GM18502 (cell line): ENCODE results near the gene S100PBP.

Source experiments
- ATAC-seq: cut with Tn5 transposase; IDR thresholded peaks from one replicate; pipeline ENCODE4 v1.9.1; 2021; ENCODE audit warnings: mild to moderate bottlenecking; ENCODE audit not compliant: unreplicated experiment, poor library complexity

S100PBP gene

DNA sequence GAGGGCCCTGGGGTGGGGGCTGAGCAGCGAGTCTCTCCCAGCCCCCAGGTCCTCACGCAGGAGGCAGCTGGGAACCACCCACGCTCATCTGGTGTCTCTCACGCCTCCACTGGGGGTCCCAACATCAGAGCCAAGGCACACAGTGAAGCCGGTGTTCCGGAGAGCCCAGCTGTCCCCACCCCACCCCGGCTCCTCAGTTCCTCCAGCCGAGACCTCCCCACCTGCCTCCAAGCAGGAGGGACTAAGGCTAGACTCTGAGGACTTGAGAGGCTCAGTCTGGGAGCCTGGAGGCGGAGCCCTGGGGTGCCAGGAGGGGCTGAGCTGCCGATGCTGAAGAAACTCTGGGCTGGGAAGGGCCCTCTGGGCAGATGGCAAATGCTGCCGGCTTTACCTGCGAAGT is 67.3 kb downstream of the S100PBP start:
- ATAC-seq, result no peak

DNA sequence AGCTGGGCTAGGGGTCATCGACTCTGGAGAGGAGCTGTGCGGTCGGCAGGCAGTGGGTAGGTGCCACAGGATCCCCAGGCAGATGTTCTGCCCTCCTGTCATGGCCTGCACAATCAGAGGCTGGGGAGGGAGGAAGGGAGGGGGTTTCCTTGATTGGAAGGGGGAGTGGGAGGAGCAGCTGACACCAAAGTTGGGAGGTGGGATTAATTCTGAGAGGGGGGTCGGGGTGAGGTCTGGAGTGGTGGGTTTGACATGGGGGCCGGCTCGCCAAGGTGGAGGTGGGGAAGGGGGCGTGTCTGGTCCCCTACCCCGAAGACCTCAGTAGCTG is 68.2 kb downstream of the S100PBP start:
- no peak for ATAC-seq

DNA sequence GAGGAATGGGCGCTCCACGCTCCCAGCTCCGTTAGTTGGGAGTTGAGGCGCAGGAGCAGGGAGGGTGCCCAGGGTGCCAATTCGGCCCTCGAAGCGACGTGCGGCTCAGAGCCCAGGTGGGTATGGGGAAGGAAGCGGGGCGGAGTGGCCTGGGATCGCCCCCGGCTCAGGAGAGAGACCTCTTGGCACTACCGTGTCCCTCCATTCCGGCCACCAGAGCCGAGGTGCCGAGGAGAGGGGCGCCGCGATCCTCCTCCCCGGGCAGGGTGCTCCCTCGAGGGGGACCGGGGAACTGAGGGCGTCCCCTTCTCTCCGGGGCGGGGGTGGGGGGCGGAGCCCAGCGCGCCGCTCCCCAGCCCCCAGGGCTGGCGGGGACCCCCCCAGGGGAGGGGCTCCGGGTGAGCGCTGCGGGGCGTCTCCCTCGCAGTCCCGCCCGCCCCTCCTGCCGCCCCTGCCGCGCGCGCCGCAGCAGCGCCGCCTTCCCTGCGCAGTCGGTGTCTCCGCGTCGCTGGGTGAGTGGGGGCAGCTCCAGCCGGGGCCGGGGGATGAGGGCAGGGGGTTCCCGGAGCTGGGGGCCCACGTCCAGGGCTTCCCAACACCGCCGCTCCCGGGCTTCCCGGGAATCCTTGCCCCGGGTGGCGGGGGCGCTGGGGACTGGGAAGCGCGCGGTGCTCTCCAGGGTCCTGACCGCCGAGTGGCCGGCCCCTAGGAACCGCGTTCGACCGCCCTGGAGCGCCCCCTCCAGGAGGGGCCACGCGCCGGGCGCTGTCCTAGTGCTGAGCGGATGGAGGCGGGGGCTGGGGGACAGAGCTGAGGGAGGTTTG is 68.8 kb downstream of the S100PBP start, which contains the start of gene HPCA:
TSS of gene HPCA (plus strand) at position 488 of the 824 bp plus-strand sequence. CDS start 2,408 bp downstream, outside the sequence.
- no peak for ATAC-seq

DNA sequence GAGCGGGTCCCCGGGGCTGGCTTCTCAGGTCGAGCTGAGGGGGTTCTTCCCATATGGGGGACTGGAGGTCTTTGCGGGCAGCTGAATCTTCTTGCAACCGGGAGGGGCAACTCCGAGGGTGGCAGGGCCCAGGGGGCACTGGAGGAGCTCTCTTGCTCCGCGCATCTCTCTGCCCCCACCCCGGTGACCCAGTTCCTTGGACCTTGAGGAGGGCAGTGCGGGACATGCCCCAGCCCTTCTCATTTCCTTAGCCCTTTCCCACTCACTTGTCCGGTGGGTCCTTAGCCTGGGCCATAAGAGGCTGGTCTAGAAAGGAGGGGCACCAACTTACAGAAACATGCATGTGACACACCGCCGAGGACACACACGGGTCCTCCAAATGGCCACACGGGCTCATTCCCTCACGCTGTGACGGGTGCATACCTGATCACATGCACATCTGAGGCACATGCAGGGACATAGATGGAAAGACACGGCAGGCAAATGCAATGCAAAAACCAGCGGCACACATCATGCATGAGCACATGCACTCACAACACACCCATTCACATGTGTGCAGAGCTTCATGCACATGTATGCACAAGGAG is 69.5 kb downstream of the S100PBP start:
- no peak for ATAC-seq

DNA sequence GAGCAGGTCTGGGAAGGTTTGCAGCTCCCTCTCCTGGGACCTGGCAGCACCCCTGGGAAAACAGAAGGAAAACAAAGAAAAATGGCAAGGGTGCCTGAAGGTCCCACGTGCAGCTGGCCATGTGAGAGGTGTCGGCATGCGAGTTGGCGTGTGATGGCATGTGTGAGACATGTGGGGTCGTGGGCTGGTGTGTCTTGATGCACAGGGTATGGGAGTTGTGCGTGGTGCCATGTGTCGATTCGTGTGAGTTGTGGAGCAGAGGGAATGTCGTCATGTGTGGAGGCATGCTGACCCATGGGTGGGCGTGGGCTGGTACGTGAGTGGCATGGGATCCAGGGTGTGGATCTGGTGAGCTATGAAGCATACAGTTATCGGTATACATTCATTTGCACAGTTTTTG is 70.2 kb downstream of the S100PBP start:
- ATAC-seq, result no peak

DNA sequence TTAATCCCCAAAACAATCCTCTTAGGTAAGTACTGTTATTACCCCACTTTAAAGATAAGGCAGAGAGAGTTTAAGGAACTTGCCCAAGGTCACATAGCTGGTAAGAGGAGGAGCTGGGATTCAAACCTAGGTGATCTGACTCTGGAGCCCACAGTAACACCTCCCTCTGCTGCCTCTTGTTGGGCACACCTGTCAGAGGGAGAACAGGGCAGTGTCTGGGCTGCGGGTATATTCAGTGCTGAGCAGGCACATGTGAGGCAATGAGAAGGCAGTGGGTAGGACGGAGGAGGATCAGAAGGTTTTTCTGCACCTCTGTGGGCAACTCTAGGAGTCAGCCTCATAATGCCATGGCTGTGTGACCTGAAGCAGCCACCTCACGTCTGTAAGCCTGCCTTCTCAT is 70.7 kb downstream of the S100PBP start:
- ATAC-seq, result no peak

DNA sequence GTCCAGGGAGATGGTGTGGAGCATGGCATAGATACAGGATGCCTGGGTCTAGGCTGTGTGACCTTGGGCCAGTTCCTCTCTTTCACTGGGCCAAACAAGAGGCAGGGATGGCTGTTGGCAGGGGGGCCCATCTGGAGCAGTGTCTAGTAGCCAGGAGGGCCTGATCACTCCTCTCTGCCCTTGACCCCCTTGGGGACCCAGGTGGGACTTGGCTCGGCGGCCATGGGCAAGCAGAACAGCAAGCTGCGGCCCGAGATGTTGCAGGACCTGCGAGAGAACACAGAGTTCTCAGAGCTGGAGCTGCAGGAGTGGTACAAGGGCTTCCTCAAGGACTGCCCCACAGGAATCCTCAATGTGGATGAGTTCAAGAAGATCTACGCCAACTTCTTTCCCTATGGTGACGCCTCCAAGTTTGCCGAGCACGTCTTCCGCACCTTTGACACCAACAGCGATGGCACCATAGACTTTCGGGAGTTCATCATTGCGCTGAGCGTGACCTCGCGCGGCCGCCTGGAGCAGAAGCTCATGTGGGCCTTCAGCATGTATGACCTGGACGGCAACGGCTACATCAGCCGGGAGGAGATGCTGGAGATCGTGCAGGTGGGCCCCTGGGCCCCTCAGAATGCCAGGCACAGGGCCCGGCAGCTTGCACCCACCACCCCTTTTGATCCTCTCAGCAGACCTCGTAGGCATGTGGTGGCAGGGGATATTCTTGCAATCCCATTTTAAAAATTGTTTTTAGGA is 71.4 kb downstream of the S100PBP start:
- no peak for ATAC-seq

DNA sequence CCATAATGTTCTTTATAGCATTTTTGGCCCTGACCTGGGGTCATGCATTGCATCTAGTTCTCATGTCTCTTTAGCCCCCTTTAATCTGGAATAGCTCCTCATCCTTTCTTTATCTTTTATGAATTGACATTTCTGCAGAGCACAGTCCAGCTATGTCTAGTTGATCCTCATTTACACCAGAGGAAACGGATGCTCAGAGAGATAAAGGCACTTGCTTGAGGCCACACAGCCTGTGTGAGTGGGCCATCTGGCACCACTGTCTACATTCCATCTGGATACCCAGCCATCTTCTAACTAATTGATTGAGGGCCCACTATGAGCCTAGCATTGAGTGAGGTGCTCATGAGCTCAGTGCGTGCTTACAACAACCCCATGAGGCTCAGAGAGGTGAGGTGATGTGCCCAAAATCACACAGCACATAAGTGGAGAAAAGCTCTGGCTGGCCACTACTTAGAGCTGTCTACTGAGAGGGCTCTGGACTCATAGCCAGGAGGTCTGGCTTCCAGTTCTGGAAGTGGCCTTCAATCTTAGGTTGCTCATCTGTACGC is 72.4 kb downstream of the S100PBP start:
- ATAC-seq, result no peak

DNA sequence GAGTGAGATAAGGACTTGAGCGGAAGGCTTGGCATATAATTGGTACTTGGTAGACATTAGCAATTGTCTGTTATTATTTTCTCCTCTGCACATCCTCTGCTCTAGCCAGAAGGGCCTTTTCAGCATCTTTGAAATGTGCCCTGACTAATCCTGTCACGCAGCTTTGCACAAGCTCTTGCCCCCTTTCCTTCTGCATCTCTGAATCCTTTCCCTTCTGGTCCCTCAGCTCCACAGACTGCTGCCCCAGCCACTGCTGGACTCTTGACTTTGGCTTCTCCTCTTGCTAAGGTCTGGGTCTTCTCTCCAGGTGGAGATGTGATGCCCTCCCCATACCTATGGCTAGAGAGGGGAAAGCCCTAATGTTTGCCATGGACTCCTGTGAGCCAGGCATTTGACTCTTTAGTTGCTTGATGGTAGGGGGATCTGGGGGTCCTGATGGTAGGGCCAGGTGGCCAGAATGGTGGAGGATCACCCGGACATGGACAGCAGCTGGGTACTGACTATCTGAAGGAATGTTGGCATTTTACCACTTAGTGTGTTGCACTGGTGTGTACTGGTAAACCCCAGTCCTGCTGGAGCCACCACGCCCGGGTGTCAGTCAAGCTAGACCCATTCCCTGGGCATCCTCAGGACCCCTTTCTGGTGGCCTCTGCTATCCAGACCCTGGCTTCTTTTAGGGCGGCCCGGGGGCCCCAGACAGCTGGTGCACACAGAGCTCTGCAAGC is 73.2 kb downstream of the S100PBP start:
- ATAC-seq, result no peak

DNA sequence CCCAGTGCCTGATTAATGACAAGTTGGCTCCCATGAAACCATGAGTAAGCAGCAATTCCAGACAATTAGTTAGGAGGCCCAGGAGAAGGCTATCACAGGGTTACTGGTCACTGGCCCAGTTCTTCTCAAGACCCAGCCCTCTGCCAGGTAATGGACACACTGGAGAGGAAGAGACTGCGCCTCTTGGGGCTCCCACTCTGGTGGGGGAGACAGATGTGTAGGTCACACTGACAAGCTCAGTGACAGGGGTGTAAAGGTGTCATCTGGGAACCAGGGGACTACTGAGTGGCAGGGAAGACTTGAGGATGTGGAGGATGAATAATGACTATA is 73.8 kb downstream of the S100PBP start:
- no peak for ATAC-seq

DNA sequence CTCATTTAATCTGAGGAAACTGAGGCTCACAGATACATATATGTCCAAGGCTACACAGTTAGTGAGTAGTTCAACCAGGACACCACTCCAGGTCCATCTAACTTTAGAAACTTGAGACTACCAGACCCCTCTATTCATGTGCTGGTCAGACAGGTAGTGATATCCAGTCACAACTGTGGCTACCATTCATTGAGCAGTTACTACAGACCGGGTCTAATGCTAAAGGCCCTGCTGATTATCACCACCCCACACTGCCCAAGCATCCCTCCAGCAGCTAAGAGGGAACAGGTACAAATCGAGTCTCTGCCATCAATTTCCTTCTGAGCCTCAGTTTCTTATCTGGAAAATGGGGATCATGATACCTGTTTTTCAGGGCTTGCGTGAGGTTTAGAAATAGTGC is 74.2 kb downstream of the S100PBP start:
- no peak for ATAC-seq

DNA sequence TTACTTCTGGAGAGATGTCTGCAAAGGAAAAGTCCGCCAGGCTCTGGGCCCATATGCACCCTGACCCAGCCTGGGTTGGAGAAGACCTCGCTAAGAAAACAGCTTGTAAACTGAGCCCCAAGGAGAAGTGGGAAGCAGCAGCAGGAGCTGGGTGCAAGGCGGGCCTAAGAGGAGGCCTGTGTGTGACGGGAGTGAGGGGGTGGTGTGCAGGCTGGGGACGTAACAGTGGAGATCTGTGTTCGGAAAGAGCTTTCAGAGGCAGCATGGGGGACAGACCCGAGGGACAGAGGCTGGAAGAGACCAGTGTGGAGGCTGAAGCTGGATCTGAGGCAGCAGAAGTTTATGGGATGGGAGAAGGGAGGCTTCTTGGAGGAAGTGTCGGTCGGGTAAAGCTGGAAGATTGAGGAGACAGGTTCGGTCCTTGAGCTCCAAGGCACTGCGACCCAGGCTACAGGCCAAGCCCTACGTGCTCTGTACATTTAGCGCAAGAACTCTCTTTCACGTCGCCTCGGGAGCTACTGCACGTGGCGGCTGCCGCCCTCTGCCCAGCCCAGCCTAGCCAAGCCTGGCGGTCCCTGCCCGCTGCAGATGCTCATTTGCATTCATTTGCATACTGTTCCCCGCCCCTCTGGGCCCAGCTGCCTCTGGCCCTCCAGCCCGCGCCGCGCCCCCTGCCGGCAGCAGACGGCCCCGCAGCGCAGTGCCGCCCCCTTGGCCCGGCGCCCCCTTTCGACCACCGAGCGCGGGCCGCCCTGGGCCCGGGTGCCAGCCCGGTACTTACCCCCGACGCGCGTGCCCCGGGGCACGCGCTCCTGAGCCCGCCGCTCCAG is 75.1 kb downstream of the S100PBP start:
- no peak for ATAC-seq

DNA sequence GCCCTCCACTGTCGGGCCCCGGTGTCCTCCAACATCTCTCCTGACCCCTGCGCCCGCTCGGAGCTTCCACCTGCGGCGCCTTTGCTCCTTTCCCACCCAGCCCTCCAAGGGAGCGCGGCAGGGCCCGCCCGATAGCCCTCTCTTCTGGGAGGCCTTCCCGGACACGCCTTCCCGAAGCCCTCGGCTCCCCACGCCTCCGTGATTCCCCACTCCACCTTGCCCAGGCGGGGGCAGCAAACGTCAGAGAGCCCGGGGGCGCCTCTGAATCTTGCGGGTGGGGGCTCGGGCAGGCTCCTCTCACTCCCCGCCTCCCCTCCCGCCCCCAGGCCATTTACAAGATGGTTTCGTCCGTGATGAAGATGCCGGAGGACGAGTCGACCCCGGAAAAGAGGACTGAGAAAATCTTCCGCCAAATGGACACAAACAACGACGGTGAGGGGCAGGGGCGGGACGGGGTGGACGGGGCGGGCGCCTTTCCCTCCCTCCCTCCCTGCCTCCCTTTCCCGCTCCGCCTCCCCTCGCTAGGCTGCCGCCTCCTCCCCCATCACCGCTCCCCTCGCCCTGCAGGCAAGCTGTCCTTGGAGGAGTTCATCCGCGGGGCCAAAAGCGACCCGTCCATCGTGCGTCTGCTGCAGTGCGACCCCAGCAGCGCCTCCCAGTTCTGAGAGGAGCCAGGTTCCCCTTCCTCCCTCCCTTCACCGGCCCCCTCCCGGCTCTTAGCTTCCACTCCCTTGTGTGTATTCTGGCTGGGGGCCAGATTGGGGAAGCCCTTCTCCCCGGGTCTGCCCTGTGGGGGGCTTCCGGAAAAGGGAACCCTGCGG is 76.0 kb downstream of the S100PBP start:
- ATAC-seq, result no peak

DNA sequence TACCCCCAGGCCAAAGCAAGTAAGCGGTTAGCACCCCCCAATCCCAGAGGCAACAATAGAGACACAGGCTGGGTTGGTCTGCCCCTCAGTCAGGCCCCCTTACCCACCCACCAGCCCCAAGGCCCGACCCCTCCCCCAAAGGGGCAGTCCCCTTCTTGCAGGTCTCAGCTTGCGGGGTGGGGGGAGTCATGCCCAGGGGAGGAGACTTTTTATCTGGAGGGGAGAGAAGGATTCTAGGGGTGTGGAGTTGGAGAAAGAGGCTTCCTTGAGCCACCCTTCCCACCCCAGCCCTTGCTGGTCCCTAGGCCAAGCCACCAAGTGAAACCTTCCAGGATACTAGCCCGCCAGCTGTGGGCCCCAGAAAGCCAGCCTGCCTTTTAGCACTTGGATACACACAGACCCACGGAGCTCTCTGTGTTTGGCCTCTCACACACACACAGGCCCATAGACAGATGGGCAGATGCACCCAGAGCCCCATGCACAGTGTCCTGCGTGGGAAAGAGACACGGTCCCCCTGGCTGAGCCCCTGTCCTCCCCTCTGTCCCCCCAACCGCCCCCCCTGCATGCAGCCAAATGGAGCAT is 76.7 kb downstream of the S100PBP start:
- ATAC-seq, result no peak

DNA sequence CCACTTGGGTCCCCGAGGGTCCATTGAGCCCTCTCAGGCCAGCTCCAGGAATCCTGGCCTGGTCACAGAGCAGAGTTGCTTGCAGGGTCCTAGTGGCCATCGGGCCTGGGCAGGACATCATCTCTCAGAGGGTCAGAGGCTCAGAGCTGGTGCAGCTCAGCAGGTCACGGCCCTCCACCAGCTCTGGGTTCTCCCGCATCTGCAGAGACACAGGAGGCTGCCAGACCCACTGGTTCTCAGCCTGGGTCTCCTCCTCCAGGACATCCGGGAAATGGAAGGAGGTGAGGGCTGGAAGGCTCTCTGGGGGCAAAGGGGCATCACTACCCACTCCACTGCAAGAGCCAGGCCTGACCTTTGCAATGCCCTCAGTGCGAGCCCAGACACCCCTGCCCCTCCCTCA is 77.2 kb downstream of the S100PBP start:
- ATAC-seq, result no peak

DNA sequence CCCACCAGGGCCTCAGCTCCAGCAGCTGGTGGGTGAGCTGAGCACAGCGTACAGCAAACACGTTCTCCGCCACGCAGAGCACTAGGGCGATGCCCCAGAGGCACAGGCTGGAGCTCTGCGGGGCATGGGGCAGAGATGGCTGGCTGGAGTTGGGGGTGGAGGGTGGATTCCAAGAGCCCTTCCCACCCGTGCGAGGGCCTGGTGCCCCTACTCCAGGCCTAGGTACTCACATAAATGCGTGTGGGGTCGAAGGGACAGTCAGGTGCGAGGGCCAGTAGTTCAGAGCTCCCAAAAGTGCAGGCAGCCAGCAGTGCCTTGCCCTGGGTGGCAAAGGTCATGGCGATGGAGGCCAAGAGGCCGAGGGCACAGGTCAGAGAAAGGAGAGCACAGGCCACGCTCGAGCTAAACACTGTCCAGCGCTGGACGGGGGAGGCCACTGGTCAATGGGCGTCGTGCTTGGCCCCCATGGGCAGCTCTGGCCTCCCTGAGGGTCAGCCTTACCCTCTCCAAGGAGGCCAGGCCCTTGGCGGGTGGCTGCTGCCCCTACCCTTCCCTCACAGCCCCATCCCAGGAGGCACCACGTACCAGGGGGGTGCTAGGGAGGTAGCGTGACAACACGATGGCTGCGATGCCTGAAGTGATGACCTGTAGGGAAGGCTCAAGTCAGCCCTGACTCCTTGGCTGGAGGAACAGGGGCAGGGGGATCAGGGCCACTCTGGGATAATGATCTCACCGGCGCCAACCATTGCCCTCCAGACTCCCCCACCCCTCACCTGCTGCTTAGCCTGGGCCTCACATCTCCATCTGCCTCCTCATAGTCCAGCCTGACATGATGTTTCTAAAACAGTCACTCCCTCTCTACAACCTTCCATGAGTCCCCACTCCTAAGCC is 78.1 kb downstream of the S100PBP start:
- ATAC-seq, result no peak

DNA sequence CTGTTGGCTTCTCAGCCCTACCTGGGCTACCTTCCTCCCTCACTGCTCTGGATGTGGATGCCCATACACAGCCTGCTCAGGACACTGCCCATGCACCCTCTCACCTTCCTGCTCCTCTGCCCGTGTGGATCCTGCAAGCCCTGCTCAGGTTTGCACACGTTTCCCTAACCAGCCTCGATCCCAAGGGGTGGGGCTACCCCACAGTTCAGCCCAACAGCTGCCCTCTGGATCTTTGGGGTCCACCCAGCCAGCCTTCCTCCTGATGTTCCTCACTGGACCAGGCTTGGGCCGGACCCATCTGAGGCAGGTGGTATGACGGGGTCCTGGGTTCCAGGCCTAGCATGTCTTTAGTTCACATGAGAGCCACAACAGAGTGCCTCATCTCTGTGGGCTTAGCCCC is 79.0 kb downstream of the S100PBP start:
- ATAC-seq, result no peak
